ENCODE data around the gene SLC30A5.

The SLC30A5 gene

DNA sequence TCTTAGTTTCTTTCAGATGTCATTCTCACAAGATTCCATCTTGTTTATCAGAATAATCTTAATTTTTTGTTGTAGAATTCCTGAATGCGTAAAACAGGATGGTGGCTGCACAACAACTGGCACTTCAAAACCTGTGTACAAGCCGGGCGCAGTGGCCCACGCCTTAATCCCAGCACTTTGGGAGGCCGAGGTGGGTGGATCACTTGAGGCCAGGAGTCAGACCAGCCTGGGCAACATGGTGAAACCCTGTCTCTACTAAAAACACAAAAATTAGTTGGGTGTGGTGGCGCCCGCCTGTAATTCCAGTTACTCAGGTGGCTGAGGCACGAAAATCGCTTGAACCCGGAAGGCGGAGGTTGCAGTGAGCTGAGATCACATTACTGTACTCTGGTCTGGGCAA is 62.6 kb downstream of the SLC30A5 start:
- H3K27ac ChIP-seq: no peak overlapping the region

DNA sequence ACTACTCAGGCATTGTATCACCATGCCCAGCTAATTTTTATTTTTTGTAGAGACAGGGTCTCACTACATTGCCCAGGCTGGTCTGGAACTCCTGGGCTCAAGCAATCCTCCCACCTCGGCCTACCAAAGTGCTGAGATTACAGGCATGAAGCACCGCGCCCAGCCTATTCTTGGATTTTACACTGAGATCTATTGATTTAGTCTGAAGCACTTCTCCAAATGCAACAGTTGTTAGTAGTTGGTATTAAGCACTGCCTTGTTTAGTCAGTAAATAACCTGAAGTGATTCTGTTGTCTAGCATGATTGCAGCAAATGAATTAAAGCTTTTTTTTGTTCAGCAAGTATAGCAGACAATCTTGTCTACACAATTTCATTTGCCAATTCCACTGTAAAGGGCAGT is 64.2 kb downstream of the SLC30A5 start:
- TF ChIP-seq, protein P1, sequence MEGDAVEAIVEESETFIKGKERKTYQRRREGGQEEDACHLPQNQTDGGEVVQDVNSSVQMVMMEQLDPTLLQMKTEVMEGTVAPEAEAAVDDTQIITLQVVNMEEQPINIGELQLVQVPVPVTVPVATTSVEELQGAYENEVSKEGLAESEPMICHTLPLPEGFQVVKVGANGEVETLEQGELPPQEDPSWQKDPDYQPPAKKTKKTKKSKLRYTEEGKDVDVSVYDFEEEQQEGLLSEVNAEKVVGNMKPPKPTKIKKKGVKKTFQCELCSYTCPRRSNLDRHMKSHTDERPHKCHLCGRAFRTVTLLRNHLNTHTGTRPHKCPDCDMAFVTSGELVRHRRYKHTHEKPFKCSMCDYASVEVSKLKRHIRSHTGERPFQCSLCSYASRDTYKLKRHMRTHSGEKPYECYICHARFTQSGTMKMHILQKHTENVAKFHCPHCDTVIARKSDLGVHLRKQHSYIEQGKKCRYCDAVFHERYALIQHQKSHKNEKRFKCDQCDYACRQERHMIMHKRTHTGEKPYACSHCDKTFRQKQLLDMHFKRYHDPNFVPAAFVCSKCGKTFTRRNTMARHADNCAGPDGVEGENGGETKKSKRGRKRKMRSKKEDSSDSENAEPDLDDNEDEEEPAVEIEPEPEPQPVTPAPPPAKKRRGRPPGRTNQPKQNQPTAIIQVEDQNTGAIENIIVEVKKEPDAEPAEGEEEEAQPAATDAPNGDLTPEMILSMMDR (conservative IDR thresholded peaks at IDR 0.05): no peak
- no peak for TF ChIP-seq ZFX (IDR thresholded peaks at IDR 0.05)
- no peak overlapping the region for H3K27ac ChIP-seq

More for the DNA sequence above, 62.6 kb downstream of the SLC30A5 start:
- no peak for TF ChIP-seq ZFX (IDR thresholded peaks at IDR 0.05)
- TF ChIP-seq, protein P1 (conservative IDR thresholded peaks at IDR 0.05): no peak

DNA sequence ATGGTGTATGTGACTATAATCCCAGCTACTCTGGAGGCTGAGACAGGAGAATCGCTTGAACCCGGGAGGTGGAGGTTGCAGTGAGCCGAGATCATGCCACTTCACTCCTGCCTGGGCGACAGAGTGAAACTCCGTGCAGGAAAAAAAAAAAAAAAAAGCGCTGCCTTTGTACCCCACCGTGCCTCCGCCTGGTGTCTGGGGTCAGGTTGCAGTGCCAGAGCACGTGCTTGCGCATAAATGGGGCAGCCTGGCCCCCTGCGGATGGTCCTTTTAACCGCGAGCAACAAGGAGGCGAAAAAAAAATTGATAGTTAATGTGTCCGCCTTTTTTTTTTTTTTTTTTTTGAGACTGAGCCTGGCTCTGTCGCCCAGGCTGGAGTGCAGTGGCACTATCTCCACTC is 66.8 kb downstream of the SLC30A5 start:
- no peak overlapping the region for H3K27ac ChIP-seq
- TF ChIP-seq, protein P1 (conservative IDR thresholded peaks at IDR 0.05): no peak
- no peak for TF ChIP-seq ZFX (IDR thresholded peaks at IDR 0.05)

DNA sequence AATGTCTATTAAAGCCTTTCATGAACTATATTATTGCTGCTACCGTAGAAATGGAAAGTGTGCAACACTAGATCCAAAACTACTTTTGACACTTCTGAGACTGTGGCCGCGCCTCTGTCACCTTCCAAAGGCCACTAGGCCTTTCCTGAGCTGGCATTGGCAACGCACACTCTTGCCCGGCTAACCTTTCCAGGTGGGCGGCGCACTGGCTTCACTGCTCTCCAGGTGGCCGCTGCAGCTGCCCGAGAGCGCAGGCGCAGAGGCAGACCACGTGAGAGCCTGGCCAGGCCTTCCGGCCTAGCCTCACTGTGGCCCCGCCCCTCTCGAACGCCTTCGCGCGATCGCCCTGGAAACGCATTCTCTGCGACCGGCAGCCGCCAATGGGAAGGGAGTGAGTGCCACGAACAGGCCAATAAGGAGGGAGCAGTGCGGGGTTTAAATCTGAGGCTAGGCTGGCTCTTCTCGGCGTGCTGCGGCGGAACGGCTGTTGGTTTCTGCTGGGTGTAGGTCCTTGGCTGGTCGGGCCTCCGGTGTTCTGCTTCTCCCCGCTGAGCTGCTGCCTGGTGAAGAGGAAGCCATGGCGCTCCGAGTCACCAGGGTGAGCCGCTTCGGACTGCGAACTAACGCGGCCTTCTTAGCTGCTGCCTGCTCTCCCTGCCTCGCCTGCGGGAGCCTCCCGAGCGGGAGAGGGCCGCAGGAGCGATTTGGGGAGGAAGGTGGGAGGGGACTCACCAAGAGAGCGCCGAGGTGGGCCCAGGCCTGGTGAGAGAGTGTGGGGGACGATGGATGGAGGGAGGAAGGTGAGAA is 73.1 kb downstream of the SLC30A5 start, which contains the start of gene CCNB1:
TSS of gene CCNB1 (plus strand) at position 465 of the 807 bp plus-strand sequence. CDS start at position 578, 113 bp downstream.
- peak within 1 kb of the TSS; percentile 95 for H3K27ac ChIP-seq
- TF ChIP-seq, protein P1 (conservative IDR thresholded peaks at IDR 0.05): no peak
- peak; percentile 63 for TF ChIP-seq ZFX (IDR thresholded peaks at IDR 0.05)

DNA sequence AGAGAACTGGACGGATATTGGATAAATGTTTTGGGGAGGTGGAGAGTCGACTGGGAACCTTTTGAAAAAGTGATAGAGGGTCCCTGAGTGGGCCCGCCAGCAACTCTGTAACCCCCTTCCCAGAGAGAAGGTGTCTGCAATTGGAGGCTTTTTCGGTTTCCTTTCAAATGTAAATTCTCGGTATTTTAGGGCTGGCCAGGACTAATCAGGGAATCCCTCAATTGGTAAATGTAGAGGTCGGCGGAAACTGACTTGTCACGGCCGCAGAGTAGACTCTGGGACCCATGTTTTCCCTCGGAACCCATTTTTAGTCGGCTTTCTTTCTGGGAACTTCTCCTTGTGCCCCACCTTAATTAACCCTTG is 73.7 kb downstream of the SLC30A5 start:
- peak overlapping the region; percentile 95 for H3K27ac ChIP-seq
- TF ChIP-seq ZFX (IDR thresholded peaks at IDR 0.05): no peak; the same call in 1 of the 2 replicates
- TF ChIP-seq, protein P1 (conservative IDR thresholded peaks at IDR 0.05): no peak

DNA sequence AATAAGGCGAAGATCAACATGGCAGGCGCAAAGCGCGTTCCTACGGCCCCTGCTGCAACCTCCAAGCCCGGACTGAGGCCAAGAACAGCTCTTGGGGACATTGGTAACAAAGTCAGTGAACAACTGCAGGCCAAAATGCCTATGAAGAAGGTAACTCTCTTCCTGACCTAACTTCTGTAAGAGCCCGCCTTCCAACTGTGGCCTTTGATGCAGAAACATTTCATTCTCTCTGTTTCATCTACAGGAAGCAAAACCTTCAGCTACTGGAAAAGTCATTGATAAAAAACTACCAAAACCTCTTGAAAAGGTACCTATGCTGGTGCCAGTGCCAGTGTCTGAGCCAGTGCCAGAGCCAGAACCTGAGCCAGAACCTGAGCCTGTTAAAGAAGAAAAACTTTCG is 74.1 kb downstream of the SLC30A5 start:
- H3K27ac ChIP-seq: peak overlapping the region; percentile 95
- TF ChIP-seq, protein P1 (conservative IDR thresholded peaks at IDR 0.05): no peak
- no peak for TF ChIP-seq ZFX (IDR thresholded peaks at IDR 0.05)

DNA sequence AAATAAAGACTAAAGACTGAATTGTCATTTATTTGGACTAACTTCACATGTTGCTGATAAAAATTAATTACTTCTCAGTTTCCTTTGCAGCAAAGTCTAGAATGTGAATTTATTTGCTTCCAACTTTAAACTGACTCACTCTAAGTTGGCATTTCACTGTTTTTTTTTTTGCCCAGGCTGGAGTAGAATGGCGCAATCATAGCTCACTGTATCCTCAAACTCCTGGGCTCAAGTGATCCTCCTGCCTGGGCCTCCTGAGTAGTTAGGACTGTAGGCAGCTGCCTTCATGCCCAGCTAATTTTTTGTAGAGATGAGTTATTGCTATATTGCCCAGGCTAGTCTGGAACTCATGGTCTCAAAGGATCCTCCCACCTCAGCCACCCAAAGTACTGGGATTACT is 76.7 kb downstream of the SLC30A5 start:
- H3K27ac ChIP-seq: no peak overlapping the region
- no peak for TF ChIP-seq ZFX (IDR thresholded peaks at IDR 0.05)
- TF ChIP-seq, protein P1 (conservative IDR thresholded peaks at IDR 0.05): no peak

Data from C4-2B (cell line).